ENCODE results near the gene PDXDC1.
"Not testable (repeated sequence)": the region's sequence is repeated elsewhere in the genome, so short reads cannot be mapped to it uniquely, and the experiment has no call there.

Gene PDXDC1

GRCh38 chr16:15166177-15166576 lies 191.4 kb downstream of the PDXDC1 start:
- DNase-seq = not testable (repeated sequence)

- not testable (repeated sequence) for DNase-seq
Measured at GRCh38 chr16:15168303-15168702, 193.5 kb downstream of the PDXDC1 start.

- DNase-seq = not testable (repeated sequence)
Measured at GRCh38 chr16:15168953-15169652, 194.3 kb downstream of the PDXDC1 start.

GRCh38 chr16:15179909-15180308 lies 205.1 kb downstream of the PDXDC1 start:
- DNase-seq = not testable (repeated sequence)

- not testable (repeated sequence) for DNase-seq
Measured at GRCh38 chr16:15180946-15181345, 206.1 kb downstream of the PDXDC1 start.

- DNase-seq = not testable (repeated sequence)
Measured at GRCh38 chr16:15184000-15184399, 209.2 kb downstream of the PDXDC1 start.
